A549 (cell line): Measurements from ENCODE around the gene TUBA4B. TPM values are rescaled to one million over a fixed set of nuclear protein-coding genes. Genes with fewer than 3 reads are reported as not detected.

ENCODE experiments used
- ATAC-seq, 2 experiments: fragments of 200-7000 bp in 1 of 2; fragments of >200 bp in 1 of 2; cut with Nextera tagmentation in 1 of 2; cut with Tn5 transposase in 1 of 2; 3 replicates each; pipeline versions ENCODE4 v1.8.0 to v1.9.1; 2018 to 2020; ENCODE audit warnings: mild to moderate bottlenecking in 1 of 2, moderate library complexity in 1 of 2
- CTCF ChIA-PET: fragments of 300-600 bp; sonication (Branson Sonifier 250); formaldehyde crosslinking; extraction: SDS; loops from one replicate; lab custom pipeline; 2021; ENCODE audit warnings: antibody characterized with exemption, inconsistent platforms; lab: Yijun Ruan, JAX
- POLR2A ChIA-PET: fragments of 350-600 bp; formaldehyde crosslinking; extraction: SDS; loops from one replicate; lab custom pipeline; 2021; ENCODE audit warnings: antibody characterized with exemption, inconsistent platforms; lab: Yijun Ruan, JAX
- DNase-seq, 2 experiments: peaks; one replicate each; pipeline versions ENCODE4 v3.0.0 to v3.0.0-alpha.2; 2011 to 2016; ENCODE audit warnings: low read depth in 1 of 2, low spot score in 1 of 2
- FAIRE-seq: peaks from 2 replicates; lab custom pipeline; 2011; peaks lifted over from hg19 to GRCh38; lab: Jason Lieb, UNC
- H3K27ac ChIP-seq, 2 experiments: fragments of >200 bp; sonication (Bioruptor Twin); formaldehyde crosslinking; 3 replicates each; pipeline ENCODE4 v1.5.1; 2016 to 2017
- H3K4me1 ChIP-seq: fragments of >200 bp; sonication (Bioruptor Twin); formaldehyde crosslinking; 3 replicates; pipeline ENCODE4 v1.6.1; 2016
- H3K4me2 ChIP-seq: fragments of >200 bp; sonication (Bioruptor Twin); formaldehyde crosslinking; 3 replicates; pipeline ENCODE4 v1.6.1; 2016
- H3K4me3 ChIP-seq: fragments of >200 bp; sonication (Bioruptor Twin); formaldehyde crosslinking; 3 replicates; pipeline ENCODE4 v1.5.1; 2016
- H3K9me3 ChIP-seq: fragments of >200 bp; sonication (Bioruptor Twin); formaldehyde crosslinking; 3 replicates; pipeline ENCODE4 v1.6.1; 2016
- BHLHE40 ChIP-seq: IDR thresholded peaks from 2 replicates; pipeline ENCODE4 v1.6.1; 2012; ENCODE audit warnings: low read depth, low read length, inconsistent platforms
- CBX8 ChIP-seq: fragments of 200-600 bp; sonication (generic); IDR thresholded peaks from 2 replicates; pipeline ENCODE4 v1.6.1; 2016
- CEBPB ChIP-seq, 2 experiments: fragments of >200 bp in 1 of 2; sonication (Bioruptor Twin) in 1 of 2; formaldehyde crosslinking in 1 of 2; IDR thresholded peaks; 2 replicates each; pipeline ENCODE4 v1.6.1; 2012 to 2016
- CHD2 ChIP-seq: fragments of 150-350 bp; IDR thresholded peaks from 2 replicates; pipeline ENCODE4 v1.6.1; 2014; ENCODE audit warnings: low read length; ENCODE audit not compliant: partially characterized antibody
- EP300 ChIP-seq, 2 experiments: fragments of >200 bp; sonication (Bioruptor Twin); formaldehyde crosslinking; IDR thresholded peaks; 2 replicates in 1 of 2; 3 replicates in 1 of 2; pipeline ENCODE4 v1.6.1; 2016 to 2017
- ESRRA ChIP-seq: fragments of 150-350 bp; IDR thresholded peaks from 2 replicates; pipeline ENCODE4 v1.6.1; 2014; ENCODE audit warnings: mild to moderate bottlenecking, low read length, borderline replicate concordance
- FOSL2 ChIP-seq, 2 experiments: fragments of 450-650 bp in 1 of 2; fragments of >200 bp in 1 of 2; sonication (Bioruptor Twin) in 1 of 2; formaldehyde crosslinking; IDR thresholded peaks; 2 replicates each; pipeline versions ENCODE4 v1.5.0 to v1.6.1; 2016 to 2020; ENCODE audit warnings: mild to moderate bottlenecking in 1 of 2, moderate library complexity in 1 of 2
- GATA3 ChIP-seq: IDR thresholded peaks from 2 replicates; pipeline ENCODE4 v1.6.1; 2012; ENCODE audit warnings: borderline replicate concordance
- HEYL ChIP-seq: fragments of 250-450 bp; sonication (Bioruptor Pico); IDR thresholded peaks from 2 replicates; pipeline ENCODE4 v1.8.0; 2021; ENCODE audit warnings: mild to moderate bottlenecking, moderate library complexity
- HMGXB4 ChIP-seq: fragments of 250-450 bp; sonication (Bioruptor Pico); IDR thresholded peaks from 2 replicates; pipeline ENCODE4 v1.5.0; 2021; ENCODE audit warnings: mild to moderate bottlenecking, moderate library complexity, borderline replicate concordance
- HOXA7 ChIP-seq: fragments of 250-450 bp; sonication (Bioruptor Pico); IDR thresholded peaks from 2 replicates; pipeline ENCODE4 v1.5.0; 2020; ENCODE audit warnings: mild to moderate bottlenecking, moderate library complexity
- JUN ChIP-seq, 2 experiments: fragments of >200 bp; sonication (Bioruptor Twin); formaldehyde crosslinking; IDR thresholded peaks; 2 replicates in 1 of 2; 3 replicates in 1 of 2; pipeline ENCODE4 v1.6.1; 2016 to 2017
- JUNB ChIP-seq: fragments of >200 bp; sonication (Bioruptor Twin); formaldehyde crosslinking; IDR thresholded peaks from 2 replicates; pipeline ENCODE4 v1.6.1; 2016
- NFE2L2 ChIP-seq: fragments of 150-350 bp; conservative IDR thresholded peaks from 2 replicates; pipeline ENCODE4 v1.6.1; 2014; ENCODE audit warnings: low read length
- POLR2AphosphoS2 ChIP-seq: conservative IDR thresholded peaks from 2 replicates; pipeline ENCODE4 v1.6.1; 2012; ENCODE audit warnings: low read length, improper control_type of control experiment, inconsistent platforms
- RCOR1 ChIP-seq: fragments of 150-350 bp; IDR thresholded peaks from 2 replicates; pipeline ENCODE4 v1.6.1; 2014; ENCODE audit warnings: antibody characterized with exemption, low read length, low read depth
- RFX5 ChIP-seq: fragments of 450-650 bp; IDR thresholded peaks from 2 replicates; pipeline ENCODE4 v1.7.1; 2014; ENCODE audit warnings: antibody characterized with exemption, mild to moderate bottlenecking, moderate library complexity
- ZNF302 ChIP-seq: fragments of 250-450 bp; sonication (Bioruptor Pico); IDR thresholded peaks from 2 replicates; pipeline ENCODE4 v1.9.0; 2021; ENCODE audit warnings: inconsistent platforms, mild to moderate bottlenecking, moderate library complexity
- WGBS: methylation state at CpG from one replicate; pipeline ENCODE4 v1.1.6; 2017; ENCODE audit errors: missing lambda C conversion rate; 5-methylcytosine and 5-hydroxymethylcytosine counted together
- polyA plus RNA-seq, 4 experiments: library from polyadenylated mRNA; depleted of rRNA in 3 of 4; stranded (reverse); fragments of >200 nt; fragmentation: RNase III in 1 of 4; extraction: RNeasy Plus Mini Kit Qiagen cat#74134 plus additional on column Dnase treatment in 1 of 4; gene quantifications; 2 replicates in 3 of 4; 3 replicates in 1 of 4; pipeline ENCODE4 v1.2.3, GENCODE V29; 2011 to 2017
- TF ChIP-seq, protein P1 (sequence below): IDR thresholded peaks from 2 replicates; pipeline ENCODE4 v1.6.1; 2012
- TF ChIP-seq, protein P2 (sequence below): fragments of >200 bp; sonication (Bioruptor Twin); formaldehyde crosslinking; IDR thresholded peaks from 2 replicates; pipeline ENCODE4 v1.6.1; 2016

Gene TUBA4B
- polyA plus RNA-seq, 2 of the 4 experiments (the other 2 are of a cell fraction), result 0.71 to 0.94 TPM

GRCh38 chr2:219271021-219271420, 18.0 kb downstream of the TUBA4B start:
- POLR2A ChIA-PET, result interaction anchor here (0.9 kb wide), 1 partner anchor 18 kb away, joined by 11 read pairs; the partner anchor contains the start of gene TUBA4B
- no peak for TF ChIP-seq HMGXB4 (CRISPR knock-in tag)
- TF ChIP-seq JUNB, result no peak
- TF ChIP-seq NFE2L2, result no peak
- no peak for TF ChIP-seq RFX5
- TF ChIP-seq, protein P1, sequence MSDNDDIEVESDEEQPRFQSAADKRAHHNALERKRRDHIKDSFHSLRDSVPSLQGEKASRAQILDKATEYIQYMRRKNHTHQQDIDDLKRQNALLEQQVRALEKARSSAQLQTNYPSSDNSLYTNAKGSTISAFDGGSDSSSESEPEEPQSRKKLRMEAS, result no peak
- TF ChIP-seq, all 56 proteins: peak for 0
- CTCF ChIA-PET, result interaction anchor here (1.3 to 4.6 kb wide), 6 partner anchors 10 to 53 kb away, joined by 3 to 24 read pairs (median 6); partner anchors contain the start of gene TUBA4A
- Histone ChIP-seq H3K4me3 (no peak overlapping the region), H3K9me3 (no peaks in the 10 kb centered on the region), H3K27ac (peak overlapping the region; percentile 29 to 96; a peak in 5 of 6 replicates), H3K4me1 (peaks cover 61% of the 10 kb centered on the region), H3K4me2 (no peak overlapping the region)
- no peak for FAIRE-seq
- WGBS, result 100% methylated on average over 2 of the region's 2 CpGs
- DNase-seq, result no peak
- ATAC-seq, result no peak

- peak overlapping the region; percentile 95 for H3K4me2 ChIP-seq
- peak overlapping the region; percentile 96 to 99 for H3K27ac ChIP-seq
- no peak overlapping the region for H3K4me3 ChIP-seq
- ChIA-PET POLR2A (interaction anchor here (0.7 to 2.8 kb wide), 4 partner anchors 19 to 54 kb away, joined by 7 to 65 read pairs (median 26); partner anchors contain the start of genes ABCB6, TUBA4A and TUBA4B), CTCF (interaction anchor here (0.9 to 16.2 kb wide), 3 partner anchors 11 to 23 kb away, joined by 3 to 540 read pairs (median 214); partner anchors contain the start of genes TUBA4A and TUBA4B)
- no peak for TF ChIP-seq ZNF302
- no peak for TF ChIP-seq RCOR1
- no peak for TF ChIP-seq BHLHE40
- no peak for TF ChIP-seq CHD2
- TF ChIP-seq, protein P1, result no peak
- TF ChIP-seq CBX8, result no peak
- TF ChIP-seq, protein P2, sequence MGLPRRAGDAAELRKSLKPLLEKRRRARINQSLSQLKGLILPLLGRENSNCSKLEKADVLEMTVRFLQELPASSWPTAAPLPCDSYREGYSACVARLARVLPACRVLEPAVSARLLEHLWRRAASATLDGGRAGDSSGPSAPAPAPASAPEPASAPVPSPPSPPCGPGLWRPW, result no peak
- TF ChIP-seq HOXA7, result no peak
- TF ChIP-seq NFE2L2, result no peak
- no peak for TF ChIP-seq EP300 (IDR thresholded peaks at IDR 0.05)
- no peak for TF ChIP-seq HEYL (CRISPR knock-in tag)
- H3K4me1 ChIP-seq, result peaks cover 69% of the 10 kb centered on the region
- WGBS, result 86% methylated on average over 4 of the region's 4 CpGs
- no peak for FAIRE-seq
- peak in 1 of 2 experiments; percentile 35 for DNase-seq
- H3K9me3 ChIP-seq, result no peaks in the 10 kb centered on the region
- ATAC-seq, result no peak
Observed at GRCh38 chr2:219272356-219272755, 19.3 kb downstream of the TUBA4B start.

DNA sequence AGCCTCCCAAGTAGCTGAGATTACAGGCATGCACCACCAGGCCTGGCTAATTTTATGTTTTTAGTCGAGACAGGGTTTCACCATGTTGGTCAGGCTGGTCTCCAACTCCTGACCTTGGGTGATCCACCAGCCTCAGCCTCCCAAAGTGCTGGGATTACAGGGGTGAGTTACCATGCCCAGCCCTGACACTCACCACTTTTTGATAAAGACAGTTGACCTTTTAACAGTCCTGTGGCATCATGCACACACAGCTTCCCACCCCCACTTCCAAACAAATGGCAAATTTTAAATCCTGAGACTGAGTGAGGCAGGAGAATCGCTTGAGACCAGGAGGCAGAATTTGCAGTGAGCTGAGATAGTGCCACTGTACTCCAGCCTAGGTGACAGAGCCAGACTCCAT, 20.0 kb downstream of the TUBA4B start:
- Histone ChIP-seq H3K4me3 (no peak overlapping the region), H3K4me1 (peaks cover 75% of the 10 kb centered on the region), H3K27ac (peak overlapping the region; percentile 96 to 99), H3K9me3 (no peaks in the 10 kb centered on the region), H3K4me2 (peak overlapping the region; percentile 95)
- no peak for FAIRE-seq
- TF ChIP-seq POLR2AphosphoS2 (no peak), CEBPB (IDR thresholded peaks at IDR 0.05) (0 out of 4 replicates have a peak, but pooled peaks of 1 of the 2 experiments have one; percentile 28), GATA3 (peak; percentile 76; the same call in 1 of the 2 replicates), ESRRA (no peak), EP300 (IDR thresholded peaks at IDR 0.05) (peak; percentile 25 to 59; a peak in 2 of 5 replicates), JUNB (peak; percentile 52), JUN (IDR thresholded peaks at IDR 0.05) (peak in 1 of 2 experiments; percentile 38; a peak in 2 of 5 replicates), FOSL2 (IDR thresholded peaks at IDR 0.05) (peak; percentile 65), FOSL2 (CRISPR knock-in tag; IDR thresholded peaks at IDR 0.05) (peak; percentile 95)
- TF ChIP-seq, protein P1, result peak; percentile 72; the same call in 1 of the 2 replicates
- peak in 1 of 2 experiments; percentile 85 for DNase-seq
- 22% methylated on average over 2 of the region's 2 CpGs for WGBS
- ATAC-seq, result peak in 1 of 2 experiments; percentile 18; a peak in 2 of 6 replicates
- ChIA-PET CTCF (interaction anchor here (0.6 to 16.2 kb wide), 6 partner anchors 12 to 93 kb away, joined by 3 to 540 read pairs (median 8); partner anchors contain the start of genes GLB1L, STK16, TUBA4A and TUBA4B), POLR2A (interaction anchor here (0.7 to 2.8 kb wide), 6 partner anchors 8 to 55 kb away, joined by 3 to 65 read pairs (median 16); partner anchors contain the start of genes ABCB6, GLB1L, STK16 and TUBA4A)
